NCI-H1092 (cell line): ENCODE measurements around the gene P4HA2.

Source experiments
- DNase-seq: peaks from one replicate; lab custom pipeline; 2025; lab: John Stamatoyannopoulos, UW

Gene P4HA2

GRCh38 chr5:132250547-132250946, 22.9 kb upstream of the P4HA2 start:
- no peak for DNase-seq

DNA sequence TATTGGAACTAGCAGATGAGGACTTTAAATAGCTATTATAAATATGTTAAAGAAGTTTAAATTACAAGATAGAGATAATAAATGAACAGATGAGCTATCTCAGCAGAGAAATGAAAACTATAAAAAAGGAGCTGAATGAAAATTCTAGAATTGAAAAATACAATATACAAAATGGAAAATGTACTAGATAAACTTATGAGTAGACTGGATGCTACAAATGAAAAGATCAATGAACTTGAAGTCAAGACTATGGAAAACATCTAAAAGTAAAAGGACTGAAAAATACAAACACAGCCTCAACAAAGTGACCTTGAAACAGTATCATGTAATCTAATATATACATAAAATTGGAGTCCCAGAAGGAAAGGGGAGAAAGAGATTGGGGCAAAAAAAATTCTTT, 19.2 kb upstream of the P4HA2 start:
- no peak for DNase-seq

DNA sequence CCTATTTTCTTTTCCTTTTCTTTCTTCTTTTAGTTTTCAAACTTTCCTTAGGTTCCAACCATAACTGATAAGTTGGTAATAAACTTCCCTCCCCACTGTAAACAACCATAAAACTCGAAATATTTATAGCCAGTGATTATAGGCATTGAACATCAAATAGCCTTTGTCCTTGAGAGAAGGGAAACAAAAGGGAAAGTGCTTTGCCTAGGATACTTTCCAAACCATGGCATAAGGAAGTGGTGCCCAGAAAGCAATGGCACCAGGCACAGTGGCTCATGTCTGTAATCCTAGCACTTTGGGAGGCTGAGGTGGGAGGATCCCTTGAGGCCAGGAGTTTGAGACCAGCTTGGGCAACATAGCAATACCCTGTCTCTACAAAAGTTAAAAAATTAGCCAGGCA, 17.9 kb upstream of the P4HA2 start:
- no peak for DNase-seq

GRCh38 chr5:132243366-132243977, 15.8 kb upstream of the P4HA2 start:
- no peak for DNase-seq

DNA sequence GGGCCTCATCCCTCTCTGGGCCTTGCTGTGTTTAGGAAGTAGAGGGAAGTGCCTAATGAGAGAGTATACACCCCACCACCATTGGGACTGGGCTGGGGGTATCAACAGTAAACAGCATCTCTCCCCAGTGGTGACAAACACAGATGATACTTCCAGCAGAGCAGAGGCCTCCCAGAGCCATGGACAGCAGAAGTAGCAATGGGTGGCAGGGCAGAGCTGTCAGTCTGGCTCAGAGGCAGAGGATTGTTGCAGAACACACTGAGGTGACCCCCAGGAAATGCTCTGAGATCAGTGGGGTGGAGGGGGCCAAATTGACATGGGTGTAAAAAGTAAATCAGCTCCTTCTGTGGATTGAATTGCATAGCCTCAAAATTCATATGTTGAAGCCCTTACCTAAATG, 12.1 kb upstream of the P4HA2 start:
- DNase-seq, result no peak

- no peak for DNase-seq
These were observed 11.3 kb upstream of the P4HA2 start for GRCh38 chr5:132238901-132239500.

DNA sequence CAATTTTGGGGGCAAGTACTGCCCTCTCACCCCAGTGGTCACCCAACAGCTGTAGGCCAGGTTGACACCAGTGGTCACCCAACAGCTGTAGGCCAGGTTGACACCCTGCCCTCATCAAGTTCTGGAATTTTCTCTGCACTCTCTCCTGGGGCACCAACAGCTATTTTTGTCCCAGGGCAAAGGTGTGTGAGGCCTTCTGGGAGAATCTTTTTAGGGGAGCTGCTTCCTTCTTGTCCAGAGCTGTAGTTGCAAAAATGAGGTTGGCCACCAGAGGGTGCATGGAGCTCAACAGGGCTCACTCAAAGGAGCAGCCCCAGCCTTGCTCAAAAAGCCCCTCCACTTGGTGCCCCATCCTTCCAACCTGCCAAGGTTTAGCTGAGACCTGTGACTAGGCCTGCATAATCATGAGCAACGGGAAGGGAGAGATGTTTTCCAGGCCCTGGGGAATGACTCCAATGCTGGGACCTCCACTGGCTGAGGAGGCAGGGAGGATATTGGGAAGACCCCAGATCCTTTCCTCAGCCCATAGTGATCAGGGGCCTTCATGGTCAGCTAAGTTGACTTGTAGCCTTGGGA, 10.6 kb upstream of the P4HA2 start:
- DNase-seq, result no peak

DNA sequence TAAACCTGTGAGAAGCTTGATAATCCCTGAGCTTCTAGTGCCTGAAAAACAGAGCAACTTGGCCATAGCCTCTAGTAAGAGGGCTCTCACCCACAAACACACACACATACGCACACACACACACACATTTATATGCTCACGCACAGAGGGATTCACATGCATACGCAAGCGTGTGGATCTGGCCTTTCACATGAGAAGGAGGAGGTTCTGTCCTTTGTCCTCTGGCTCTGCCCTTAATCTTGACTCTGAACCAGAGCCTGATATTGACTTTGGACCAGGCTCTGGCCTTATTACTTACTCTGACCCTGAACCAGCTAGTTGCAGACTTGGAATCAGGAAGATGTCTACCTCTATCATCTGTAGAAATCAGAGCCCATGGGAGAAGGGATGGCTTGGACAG, 10.0 kb upstream of the P4HA2 start:
- DNase-seq, result no peak

DNA sequence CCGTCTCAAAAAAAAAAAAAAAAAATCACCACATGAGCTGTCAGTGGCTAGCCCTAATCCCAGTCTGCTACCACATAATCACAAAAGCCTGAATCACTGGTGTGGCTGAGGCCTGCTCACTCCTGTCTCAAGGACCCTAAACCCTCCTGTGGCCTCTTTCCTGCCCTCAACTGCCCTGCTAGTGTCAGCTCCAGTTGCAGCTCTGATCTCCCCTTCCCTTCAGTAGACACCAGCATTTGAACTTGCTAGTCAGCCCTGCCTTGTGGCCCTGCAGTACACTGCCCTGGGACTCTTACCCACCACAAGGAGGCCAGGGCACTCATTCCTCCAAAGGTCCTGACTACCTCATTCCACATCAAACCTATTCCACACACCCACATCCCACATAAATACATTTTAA, 9.5 kb upstream of the P4HA2 start:
- DNase-seq, result no peak

GRCh38 chr5:132235340-132235739, 7.7 kb upstream of the P4HA2 start:
- DNase-seq, result no peak

- DNase-seq, result no peak
These were observed 7.0 kb upstream of the P4HA2 start for GRCh38 chr5:132234684-132235062.

DNA sequence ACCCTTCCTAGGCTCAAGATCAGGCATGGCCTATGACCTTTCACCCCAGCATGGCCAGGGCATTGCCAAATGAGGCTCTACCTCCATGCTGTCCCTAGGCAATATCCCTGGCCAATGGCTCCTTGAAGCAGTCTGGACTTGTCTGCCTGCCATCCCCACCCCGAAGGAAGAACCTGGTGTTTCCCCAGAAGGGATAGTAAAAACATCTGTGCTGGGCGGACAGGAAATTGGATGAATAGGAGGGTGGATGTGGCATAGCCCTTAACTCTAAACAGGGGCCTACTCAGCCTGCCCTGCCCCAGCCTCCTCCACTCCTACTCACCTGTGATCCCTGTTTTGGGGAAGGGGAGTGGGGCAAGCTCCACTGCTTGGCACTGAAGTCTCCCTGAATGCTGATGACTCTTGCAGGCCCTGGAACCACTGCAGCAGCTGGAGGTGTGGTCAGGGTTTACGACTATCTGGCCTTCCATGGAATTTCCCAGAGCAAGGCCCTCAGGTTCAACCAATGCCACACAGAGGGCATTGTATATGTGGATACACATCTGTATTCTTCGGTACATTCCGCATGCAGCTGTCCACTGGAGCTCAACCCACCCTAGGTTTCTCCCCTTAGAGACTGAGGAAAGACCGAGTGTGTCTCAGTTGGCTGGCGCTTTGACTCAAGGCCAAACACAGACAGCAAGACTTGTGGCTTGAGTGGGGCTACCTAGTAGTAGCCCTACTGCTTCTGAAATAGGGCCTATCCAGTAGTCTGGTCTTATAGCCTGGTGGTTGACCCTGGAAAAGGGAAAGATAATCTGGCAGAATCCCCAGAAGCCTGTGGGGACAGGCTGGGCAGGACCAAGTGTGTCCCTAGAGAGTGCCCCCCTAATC, 6.4 kb upstream of the P4HA2 start:
- no peak for DNase-seq

DNA sequence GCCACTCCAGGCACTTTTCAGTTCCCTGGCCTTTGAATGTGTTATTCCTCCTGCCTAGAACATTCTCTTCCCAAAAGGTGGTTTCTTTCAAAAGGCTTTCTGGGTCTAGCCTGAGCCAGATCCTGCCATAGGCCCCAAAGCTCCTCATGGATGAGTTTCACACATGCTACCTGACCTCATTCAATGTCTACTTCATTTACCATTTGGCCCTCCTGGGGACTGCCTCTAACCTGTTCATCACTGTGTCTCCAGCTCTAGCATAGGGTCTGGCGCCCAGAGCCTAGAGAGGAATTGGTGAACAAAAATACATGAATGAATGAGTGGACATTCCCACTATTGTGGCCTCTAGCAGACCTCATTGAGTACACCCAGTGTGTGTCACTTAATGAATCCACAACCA, 5.4 kb upstream of the P4HA2 start:
- no peak for DNase-seq

GRCh38 chr5:132232465-132232864, 4.8 kb upstream of the P4HA2 start:
- no peak for DNase-seq

DNA sequence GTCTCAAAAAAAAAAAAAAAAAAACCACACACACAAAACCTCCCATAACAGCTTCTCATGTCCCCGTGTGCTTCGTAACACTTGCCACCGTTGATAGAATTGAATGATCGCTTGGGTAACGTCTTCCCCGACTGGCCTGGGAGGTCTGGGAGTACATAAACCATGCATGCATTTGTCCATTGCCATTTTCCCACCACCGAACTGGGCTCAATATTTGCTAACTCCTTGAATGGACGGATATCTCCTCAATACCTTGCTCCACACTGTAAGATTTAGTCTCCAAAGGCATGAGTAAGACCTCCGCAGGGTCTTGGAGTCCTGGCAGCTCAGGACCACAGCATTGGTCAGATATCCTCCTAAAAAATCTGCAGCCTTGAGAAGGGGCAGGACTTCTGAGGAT, 3.2 kb upstream of the P4HA2 start:
- no peak for DNase-seq

DNA sequence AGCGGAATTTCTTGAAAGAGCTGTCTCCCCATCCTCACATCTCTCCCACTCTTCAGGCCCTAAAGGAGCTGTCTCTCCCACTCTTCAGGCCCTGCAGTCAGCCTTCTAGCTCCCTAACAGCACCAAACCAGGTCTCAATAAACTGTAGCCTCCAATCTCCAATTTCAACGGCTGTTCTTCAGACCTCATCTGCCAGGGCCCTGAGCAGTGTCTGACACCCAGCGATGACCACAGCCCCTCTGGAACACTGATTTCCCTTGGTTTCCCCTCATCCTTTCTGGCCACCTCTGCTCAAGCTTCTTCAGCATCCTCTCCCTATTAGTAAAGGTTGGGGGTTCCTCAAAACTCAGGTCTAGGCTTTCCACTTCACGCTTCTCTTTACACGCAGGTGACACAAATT, 1.6 kb upstream of the P4HA2 start:
- no peak for DNase-seq

DNA sequence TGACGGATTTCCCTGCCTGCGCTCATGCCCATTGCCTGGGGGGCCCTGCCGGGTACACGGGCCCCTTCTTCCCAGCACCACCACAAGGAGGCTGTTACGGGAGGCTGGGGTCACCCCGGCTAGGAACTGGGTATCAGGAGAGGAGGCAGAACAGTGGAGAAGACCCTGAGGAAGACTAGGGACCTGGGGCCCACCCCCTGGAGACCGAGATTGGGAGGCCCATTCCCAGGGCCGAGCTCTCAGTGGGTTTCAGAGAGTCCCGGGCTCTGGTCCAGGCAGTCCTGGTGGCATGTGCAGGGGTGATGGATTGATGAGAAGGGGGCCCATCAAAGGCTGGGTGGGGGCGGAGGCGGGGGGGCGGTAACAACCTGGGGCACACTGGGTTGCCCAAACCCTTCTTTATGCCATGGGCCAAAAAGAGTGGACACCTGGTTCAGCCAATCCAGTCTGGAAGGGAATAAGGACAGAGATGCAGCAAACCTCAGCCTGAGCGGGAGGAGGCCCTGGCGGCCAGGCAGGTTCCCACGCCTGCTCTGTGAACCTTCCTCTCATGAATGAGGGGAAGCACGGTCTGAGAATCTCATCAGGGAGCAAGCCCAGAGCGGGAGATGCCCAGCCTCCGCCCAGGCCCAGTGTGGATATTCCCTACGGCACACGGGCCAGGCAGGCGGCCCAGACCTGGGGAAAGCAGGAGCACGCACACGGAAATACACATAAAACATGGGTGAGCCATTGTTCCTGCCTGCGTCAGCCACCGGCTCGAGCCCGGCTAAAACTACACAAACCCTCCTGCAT, 785 bp upstream of the P4HA2 start:
- DNase-seq, result no peak

DNA sequence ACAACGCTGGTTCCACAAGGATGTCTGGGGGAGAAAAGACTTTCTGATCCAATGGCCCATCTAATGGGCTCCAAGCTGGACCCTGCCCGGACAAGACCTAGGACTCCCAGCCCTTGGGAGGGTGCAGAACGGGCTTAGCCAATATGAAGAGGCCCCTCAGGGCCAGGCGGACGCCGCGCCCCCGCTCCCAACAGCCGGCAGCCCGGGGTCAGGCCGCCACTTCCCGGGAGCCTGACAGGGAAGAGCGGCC, 493 bp downstream of the P4HA2 start:
- DNase-seq, result no peak

DNA sequence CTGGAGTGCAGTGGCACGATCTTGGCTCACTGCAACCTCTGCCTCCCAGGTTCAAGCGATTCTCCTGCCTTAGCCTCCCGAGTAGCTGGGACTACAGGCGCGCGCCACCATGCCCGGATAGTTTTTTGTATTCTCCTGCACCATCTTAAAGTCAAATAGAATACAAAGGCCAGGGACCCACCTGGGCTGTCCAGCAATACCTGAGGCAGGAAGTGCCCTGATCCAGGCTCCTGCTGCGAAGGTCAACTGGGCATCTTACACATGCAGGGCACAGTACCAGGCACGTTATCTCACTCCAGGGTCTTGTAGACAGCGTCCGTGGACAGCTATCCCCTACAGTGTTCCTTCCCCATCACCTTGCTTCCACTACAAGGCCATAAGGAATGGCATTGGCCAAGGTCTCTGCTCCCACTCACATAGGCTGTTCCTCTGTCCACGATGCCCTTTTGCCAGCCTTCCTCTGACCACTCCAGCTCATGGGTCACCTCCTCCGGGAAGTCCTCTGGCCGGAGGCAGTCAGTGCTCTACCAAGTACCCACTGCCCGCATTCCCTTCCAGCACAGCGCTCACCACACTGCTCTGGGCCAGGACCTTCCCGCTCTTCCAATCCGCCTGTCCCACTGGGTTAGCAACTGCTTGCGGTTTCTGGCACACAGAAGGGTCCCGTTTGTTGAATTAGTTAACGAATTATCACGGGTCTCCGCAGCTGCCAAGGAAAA, 978 bp downstream of the P4HA2 start:
- no peak for DNase-seq

- no peak for DNase-seq
These were observed 2.3 kb downstream of the P4HA2 start for GRCh38 chr5:132225165-132226032.

GRCh38 chr5:132224716-132225115, 2.9 kb downstream of the P4HA2 start:
- DNase-seq, result no peak
